ENCODE data around the gene TNK1.

TNK1 gene

DNA sequence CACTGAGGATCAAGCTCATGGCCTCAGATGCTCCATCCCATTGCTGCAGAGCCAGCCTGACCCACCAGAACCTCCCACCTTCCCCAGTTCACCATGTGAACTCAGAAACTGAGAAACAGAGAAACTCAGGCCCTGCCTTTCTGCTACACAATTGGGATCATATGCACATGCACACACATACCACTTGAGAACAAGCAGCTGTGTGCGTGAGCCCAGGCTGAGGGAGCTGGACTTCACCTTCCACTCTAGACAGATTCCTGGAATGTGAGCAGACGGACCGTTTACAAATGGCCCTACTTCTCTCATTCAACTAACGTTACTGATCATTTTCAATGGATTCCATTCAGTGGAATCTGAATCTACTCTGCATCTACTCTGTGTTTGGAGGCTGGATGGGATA is 42.8 kb downstream of the TNK1 start:
- H3K36me3 ChIP-seq = no peaks in the 10 kb centered on the region

DNA sequence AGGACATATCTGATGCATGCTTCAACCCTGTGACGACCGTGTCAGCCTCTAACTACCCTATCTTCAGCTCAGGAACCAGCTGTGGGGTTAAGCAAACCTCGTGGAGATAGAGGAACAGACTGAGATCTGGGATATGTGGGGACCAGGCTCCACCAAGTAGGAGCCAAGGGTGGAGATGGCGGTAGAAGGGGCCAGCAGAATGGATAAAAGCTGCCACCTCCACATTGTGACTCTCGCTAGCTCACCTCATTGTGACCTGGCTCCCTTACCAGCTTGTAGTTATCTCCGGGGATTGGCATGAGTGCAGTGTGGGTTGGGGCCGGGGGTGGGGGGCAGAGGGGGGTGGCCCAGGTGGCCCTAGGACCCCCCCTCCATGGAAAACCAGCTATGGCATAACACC is 44.4 kb downstream of the TNK1 start, which contains the start of gene SPEM2:
Gene SPEM2, plus strand, starts transcription at position 301 of the 400 bp plus-strand sequence. Its CDS starts 73 bp downstream, at position 374.
- Histone ChIP-seq H3K27ac (no peak within 1 kb of the TSS), H3K4me3 (ENCODE audit: low read depth, low read length) (no peak within 1 kb of the TSS), H3K9me3 (ENCODE audit: severe bottlenecking) (no peaks in the 10 kb centered on the region), H3K36me3 (no peaks in the 10 kb centered on the region), H3K27me3 (ENCODE audit: insufficient read depth, low read depth, severe bottlenecking) (no peaks in the 10 kb centered on the region)
- no peak for DNase-seq
- TF ChIP-seq, protein P1, sequence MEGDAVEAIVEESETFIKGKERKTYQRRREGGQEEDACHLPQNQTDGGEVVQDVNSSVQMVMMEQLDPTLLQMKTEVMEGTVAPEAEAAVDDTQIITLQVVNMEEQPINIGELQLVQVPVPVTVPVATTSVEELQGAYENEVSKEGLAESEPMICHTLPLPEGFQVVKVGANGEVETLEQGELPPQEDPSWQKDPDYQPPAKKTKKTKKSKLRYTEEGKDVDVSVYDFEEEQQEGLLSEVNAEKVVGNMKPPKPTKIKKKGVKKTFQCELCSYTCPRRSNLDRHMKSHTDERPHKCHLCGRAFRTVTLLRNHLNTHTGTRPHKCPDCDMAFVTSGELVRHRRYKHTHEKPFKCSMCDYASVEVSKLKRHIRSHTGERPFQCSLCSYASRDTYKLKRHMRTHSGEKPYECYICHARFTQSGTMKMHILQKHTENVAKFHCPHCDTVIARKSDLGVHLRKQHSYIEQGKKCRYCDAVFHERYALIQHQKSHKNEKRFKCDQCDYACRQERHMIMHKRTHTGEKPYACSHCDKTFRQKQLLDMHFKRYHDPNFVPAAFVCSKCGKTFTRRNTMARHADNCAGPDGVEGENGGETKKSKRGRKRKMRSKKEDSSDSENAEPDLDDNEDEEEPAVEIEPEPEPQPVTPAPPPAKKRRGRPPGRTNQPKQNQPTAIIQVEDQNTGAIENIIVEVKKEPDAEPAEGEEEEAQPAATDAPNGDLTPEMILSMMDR (IDR thresholded peaks at IDR 0.05; ENCODE audit: low read depth, low read length) = no peak

More for the DNA sequence above, 42.8 kb downstream of the TNK1 start:
- TF ChIP-seq, protein P1 (IDR thresholded peaks at IDR 0.05; ENCODE audit: low read depth, low read length) = no peak
- no peak overlapping the region for H3K4me3 ChIP-seq (ENCODE audit: low read depth, low read length)
- H3K27me3 ChIP-seq (ENCODE audit: insufficient read depth, low read depth, severe bottlenecking) = no peaks in the 10 kb centered on the region
- H3K27ac ChIP-seq = no peak overlapping the region
- no peak for DNase-seq
- H3K9me3 ChIP-seq (ENCODE audit: severe bottlenecking) = no peaks in the 10 kb centered on the region

DNA sequence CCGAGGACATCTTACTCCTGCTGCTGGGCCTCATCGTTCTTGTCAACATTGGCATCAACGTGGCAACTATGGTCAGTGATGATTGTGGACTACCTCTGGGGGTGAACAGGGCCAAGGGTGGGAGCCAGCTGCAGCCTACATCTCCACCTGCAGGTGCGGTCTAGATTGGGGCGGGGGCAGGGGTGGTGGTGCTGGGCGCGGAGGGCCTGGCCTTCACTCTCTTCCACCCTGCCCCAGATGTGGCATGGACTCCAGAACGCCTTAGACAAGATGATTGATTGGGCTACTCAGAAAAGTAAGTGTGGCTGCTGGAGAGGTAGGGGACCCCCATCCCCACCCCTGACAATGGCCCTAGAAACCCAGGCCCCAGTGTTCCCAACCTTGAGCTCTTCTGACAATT is 44.9 kb downstream of the TNK1 start:
- TF ChIP-seq, protein P1 (IDR thresholded peaks at IDR 0.05; ENCODE audit: low read depth, low read length) = no peak

DNA sequence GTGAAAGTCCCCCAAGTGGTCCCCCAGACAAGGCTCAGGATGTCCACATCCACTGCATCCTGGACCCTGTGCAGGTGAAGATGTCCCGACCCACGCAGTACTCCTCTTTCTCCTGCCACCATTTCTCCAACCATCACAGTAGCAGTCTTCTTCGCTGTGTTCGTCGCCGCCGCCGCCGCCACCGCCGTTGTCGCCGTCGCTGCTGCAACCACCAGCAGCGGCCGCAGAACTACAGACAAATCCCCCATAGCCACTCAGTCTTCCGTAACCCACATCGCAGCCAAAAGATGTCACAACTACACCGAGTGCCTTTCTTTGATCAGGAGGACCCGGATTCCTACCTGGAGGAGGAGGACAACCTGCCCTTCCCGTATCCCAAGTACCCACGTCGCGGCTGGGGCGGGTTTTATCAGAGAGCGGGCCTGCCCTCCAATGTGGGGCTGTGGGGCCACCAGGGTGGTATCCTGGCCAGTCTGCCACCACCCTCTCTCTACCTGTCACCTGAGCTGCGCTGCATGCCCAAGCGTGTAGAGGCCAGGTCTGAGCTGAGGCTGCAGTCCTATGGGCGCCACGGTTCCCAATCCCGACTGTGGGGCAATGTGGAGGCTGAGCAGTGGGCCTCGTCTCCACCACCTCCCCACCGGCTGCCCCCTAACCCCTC is 45.4 kb downstream of the TNK1 start:
- no peaks in the 10 kb centered on the region for H3K9me3 ChIP-seq (ENCODE audit: severe bottlenecking)
- no peaks in the 10 kb centered on the region for H3K36me3 ChIP-seq
- H3K4me3 ChIP-seq (ENCODE audit: low read depth, low read length) = no peak overlapping the region
- no peak overlapping the region for H3K27ac ChIP-seq
- no peak for DNase-seq
- TF ChIP-seq, protein P1 (IDR thresholded peaks at IDR 0.05; ENCODE audit: low read depth, low read length) = no peak
- no peaks in the 10 kb centered on the region for H3K27me3 ChIP-seq (ENCODE audit: insufficient read depth, low read depth, severe bottlenecking)

More for the DNA sequence above, 44.9 kb downstream of the TNK1 start:
- H3K4me3 ChIP-seq (ENCODE audit: low read depth, low read length) = no peak overlapping the region
- no peaks in the 10 kb centered on the region for H3K27me3 ChIP-seq (ENCODE audit: insufficient read depth, low read depth, severe bottlenecking)
- no peak overlapping the region for H3K27ac ChIP-seq
- H3K36me3 ChIP-seq = no peaks in the 10 kb centered on the region
- DNase-seq = no peak
- H3K9me3 ChIP-seq (ENCODE audit: severe bottlenecking) = no peaks in the 10 kb centered on the region

DNA sequence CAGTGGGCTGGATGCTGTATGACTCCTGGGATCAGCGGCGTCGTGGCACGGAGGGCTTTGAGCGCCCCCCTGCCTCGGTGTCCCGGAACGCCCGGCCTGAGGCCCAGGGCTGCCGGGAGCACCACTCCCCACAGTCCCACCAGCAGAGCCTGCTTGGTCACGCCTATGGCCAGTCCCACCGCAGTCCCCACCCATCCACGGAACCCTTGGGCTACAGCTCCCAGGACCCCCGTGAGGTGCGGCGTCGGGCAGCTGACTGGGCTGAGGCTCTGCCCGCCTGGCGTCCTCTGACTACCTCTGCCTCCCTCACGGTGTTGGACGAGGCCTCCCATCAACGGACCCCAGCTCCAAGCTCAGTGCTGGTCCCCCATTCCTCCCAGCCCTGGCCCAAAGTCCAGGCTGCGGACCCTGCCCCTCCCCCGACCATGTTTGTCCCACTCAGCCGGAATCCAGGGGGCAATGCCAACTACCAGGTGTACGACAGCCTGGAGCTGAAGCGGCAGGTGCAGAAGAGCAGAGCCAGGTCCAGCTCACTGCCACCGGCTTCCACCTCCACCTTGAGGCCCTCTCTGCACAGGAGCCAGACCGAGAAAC is 46.1 kb downstream of the TNK1 start:
- H3K4me3 ChIP-seq (ENCODE audit: low read depth, low read length) = no peak overlapping the region

More for the DNA sequence above, 46.1 kb downstream of the TNK1 start:
- H3K27me3 ChIP-seq (ENCODE audit: insufficient read depth, low read depth, severe bottlenecking) = no peaks in the 10 kb centered on the region
- no peak overlapping the region for H3K27ac ChIP-seq
- DNase-seq = no peak
- TF ChIP-seq, protein P1 (IDR thresholded peaks at IDR 0.05; ENCODE audit: low read depth, low read length) = no peak
- H3K36me3 ChIP-seq = no peaks in the 10 kb centered on the region
- no peaks in the 10 kb centered on the region for H3K9me3 ChIP-seq (ENCODE audit: severe bottlenecking)
